HEK293T (cell line): ENCODE data around the gene CHRNA7.

ENCODE experiments used
- ELF4 ChIP-seq: fragments of 450-650 bp; IDR thresholded peaks from 2 replicates; pipeline ENCODE4 v1.6.1; 2017; ENCODE audit warnings: antibody characterized with exemption
- FOXK2 ChIP-seq: fragments of 450-650 bp; IDR thresholded peaks from 2 replicates; pipeline ENCODE4 v1.6.1; 2016; ENCODE audit warnings: mild to moderate bottlenecking

GRCh38 chr15:31993062-31993461 is 37.3 kb upstream of the CHRNA7 start:
- TF ChIP-seq FOXK2: no peak
- no peak for TF ChIP-seq ELF4
